ENCODE measurements around the gene AP1M1. TPM values are rescaled to one million over a fixed set of nuclear protein-coding genes. Genes with fewer than 3 reads are reported as not detected.
A peak's percentile ranks its signal among the peaks of the same experiment; 100 is the strongest.

Gene AP1M1
- total and polyA plus RNA-seq, 4 donors = 31.2 to 85.7 (median 54.2) TPM

- peak overlapping the region in 1 of 2 donors; percentile 94 for H3K27ac ChIP-seq (ENCODE audit: low read depth in 1 of 2, low read length in 1 of 2)
- no peak for ATAC-seq (ENCODE audit: insufficient read depth, low FRiP score)
- no peak overlapping the region for H3K9ac ChIP-seq (ENCODE audit: insufficient read depth in 1 of 2, low read length in 2 of 2)
- no peaks in the 10 kb centered on the region for H3K36me3 ChIP-seq (ENCODE audit: control insufficient read depth in 4 of 4, insufficient read depth in 4 of 4, low read length in 4 of 4)
- H3K27me3 ChIP-seq (ENCODE audit: control insufficient read depth in 3 of 3, insufficient read depth in 3 of 3, low read length in 2 of 3) = no peaks in the 10 kb centered on the region
- no peak overlapping the region for H3K4me3 ChIP-seq
- H3K4me1 ChIP-seq (ENCODE audit: control insufficient read depth in 5 of 5, insufficient read depth in 5 of 5, low read length in 5 of 5) = peaks cover 0 to 15% (median 6%) of the 10 kb centered on the region in 5 donors
- TF ChIP-seq CTCF (IDR thresholded peaks at IDR 0.05; ENCODE audit: control extremely low read depth, extremely low read depth) = no peak
- no peak for DNase-seq
- WGBS, 2 donors = 67 to 80% methylated on average over 4 of the region's 4 CpGs
- no peaks in the 10 kb centered on the region for H3K9me3 ChIP-seq (ENCODE audit: control insufficient read depth in 4 of 4, insufficient read depth in 3 of 4, low read length in 3 of 4)
Measured at GRCh38 chr19:16260160-16260811, 62.6 kb downstream of the AP1M1 start.

GRCh38 chr19:16260812-16261161, 63.1 kb downstream of the AP1M1 start:
- H3K36me3 ChIP-seq (ENCODE audit: control insufficient read depth in 4 of 4, insufficient read depth in 4 of 4, low read length in 4 of 4) = no peaks in the 10 kb centered on the region
- no peaks in the 10 kb centered on the region for H3K9me3 ChIP-seq (ENCODE audit: control insufficient read depth in 4 of 4, insufficient read depth in 3 of 4, low read length in 3 of 4)
- DNase-seq = no peak
- WGBS, 2 donors = 98% methylated on average over 4 of the region's 4 CpGs
- no peak for ATAC-seq (ENCODE audit: insufficient read depth, low FRiP score)
- H3K9ac ChIP-seq (ENCODE audit: insufficient read depth in 1 of 2, low read length in 2 of 2) = no peak overlapping the region
- no peaks in the 10 kb centered on the region for H3K27me3 ChIP-seq (ENCODE audit: control insufficient read depth in 3 of 3, insufficient read depth in 3 of 3, low read length in 2 of 3)
- no peak overlapping the region for H3K4me3 ChIP-seq
- H3K4me1 ChIP-seq (ENCODE audit: control insufficient read depth in 5 of 5, insufficient read depth in 5 of 5, low read length in 5 of 5) = peaks cover 0 to 15% (median 6%) of the 10 kb centered on the region in 5 donors
- no peak for TF ChIP-seq CTCF (IDR thresholded peaks at IDR 0.05; ENCODE audit: control extremely low read depth, extremely low read depth)
- H3K27ac ChIP-seq (ENCODE audit: low read depth in 1 of 2, low read length in 1 of 2) = no peak overlapping the region

- Histone ChIP-seq H3K9ac (ENCODE audit: insufficient read depth in 1 of 2, low read length in 2 of 2) (no peak overlapping the region), H3K9me3 (ENCODE audit: control insufficient read depth in 4 of 4, insufficient read depth in 3 of 4, low read length in 3 of 4) (no peaks in the 10 kb centered on the region), H3K4me3 (no peak overlapping the region), H3K36me3 (ENCODE audit: control insufficient read depth in 4 of 4, insufficient read depth in 4 of 4, low read length in 4 of 4) (no peaks in the 10 kb centered on the region), H3K27me3 (ENCODE audit: control insufficient read depth in 3 of 3, insufficient read depth in 3 of 3, low read length in 2 of 3) (no peaks in the 10 kb centered on the region), H3K27ac (ENCODE audit: low read depth in 1 of 2, low read length in 1 of 2) (peak overlapping the region in 1 of 2 donors; percentile 21), H3K4me1 (ENCODE audit: control insufficient read depth in 5 of 5, insufficient read depth in 5 of 5, low read length in 5 of 5) (peaks cover 0 to 17% (median 6%) of the 10 kb centered on the region in 5 donors)
- DNase-seq = no peak
- TF ChIP-seq CTCF (IDR thresholded peaks at IDR 0.05; ENCODE audit: control extremely low read depth, extremely low read depth) = no peak
- 49 to 50% methylated on average over 18 of the region's 18 CpGs for WGBS, 2 donors
- no peak for ATAC-seq (ENCODE audit: insufficient read depth, low FRiP score)
Measured at GRCh38 chr19:16261584-16262368, 64.1 kb downstream of the AP1M1 start.

Measured in lung (tissue), 12 donors.